Activated CD8-positive, alpha-beta T cell treated with anti-CD3 and anti-CD28 coated beads for 36 hours (primary cell): ENCODE measurements around the gene CRYL1. TPM values are rescaled to one million over a fixed set of nuclear protein-coding genes. Genes with fewer than 3 reads are reported as not detected.

Source experiments
- ATAC-seq: fragments of 200-7000 bp; cut with Tn5 transposase; one replicate; pipeline ENCODE4 v1.10.0; 2021; ENCODE audit warnings: mild to moderate bottlenecking, moderate library complexity
- CTCF ChIA-PET: fragments of 350-600 bp; sonication (Branson Sonifier 250); formaldehyde crosslinking; loops from one replicate; lab custom pipeline; 2021; ENCODE audit warnings: antibody characterized with exemption; lab: Charles Lee
- POLR2A ChIA-PET: fragments of 350-600 bp; sonication (Branson Sonifier 250); formaldehyde crosslinking; loops from one replicate; lab custom pipeline; 2021; ENCODE audit warnings: antibody characterized with exemption; lab: Charles Lee
- DNase-seq: peaks from one replicate; pipeline ENCODE4 v3.0.0-alpha.2; 2020
- H3K27ac Mint-ChIP-seq: one replicate; pipeline ENCODE4 v1.8.0; 2021; ENCODE audit warnings: mild to moderate bottlenecking, mixed read lengths
- H3K27me3 Mint-ChIP-seq: one replicate; pipeline ENCODE4 v1.8.0; 2021; ENCODE audit warnings: mixed read lengths
- H3K36me3 Mint-ChIP-seq: one replicate; pipeline ENCODE4 v1.8.0; 2021; ENCODE audit warnings: low read depth, mixed read lengths
- H3K4me1 Mint-ChIP-seq: one replicate; pipeline ENCODE4 v1.8.0; 2021; ENCODE audit warnings: low read depth, mixed read lengths
- H3K4me3 Mint-ChIP-seq: one replicate; pipeline ENCODE4 v1.8.0; 2021; ENCODE audit warnings: mild to moderate bottlenecking, moderate library complexity, mixed read lengths
- H3K9me3 Mint-ChIP-seq: one replicate; pipeline ENCODE4 v1.8.0; 2021; ENCODE audit warnings: mixed read lengths
- CTCF ChIP-seq: fragments of 200-600 bp; IDR thresholded peaks from one replicate; pipeline ENCODE4 v1.8.0; 2022; ENCODE audit warnings: antibody characterized with exemption, mild to moderate bottlenecking
- intact Hi-C: fragments of 100-400 bp; cut with micrococcal nuclease; formaldehyde crosslinking; loops from one replicate; pipeline ENCODE4 v1.10.0; 2022
- total RNA-seq, 2 experiments: library from RNA; stranded (reverse); gene quantifications; one replicate each; pipeline ENCODE4 v1.2.3, GENCODE V29; 2021

Gene CRYL1
- total RNA-seq, 2 experiments from 2014 or later: 8.5 to 9.4 TPM

- ChIA-PET CTCF (no interaction called here), POLR2A (interaction anchor here (0.5 kb wide), 1 partner anchor 222 kb away, joined by 3 read pairs; no protein-coding TSS in a partner anchor)
- peaks cover 8% of the 10 kb centered on the region for H3K36me3 Mint-ChIP-seq
- H3K9me3 Mint-ChIP-seq: no peaks in the 10 kb centered on the region
- H3K27me3 Mint-ChIP-seq: no peaks in the 10 kb centered on the region
- no peak overlapping the region for H3K27ac Mint-ChIP-seq
- DNase-seq (no peak), ATAC-seq (no peak)
- intact Hi-C loops: no loop called here
- no peak for TF ChIP-seq CTCF
- H3K4me1 Mint-ChIP-seq: peaks cover 60% of the 10 kb centered on the region
- no peak overlapping the region for H3K4me3 Mint-ChIP-seq
Measured at GRCh38 chr13:20424559-20424852, 101.2 kb downstream of the CRYL1 start.

GRCh38 chr13:20422362-20422761 lies 103.3 kb downstream of the CRYL1 start:
- no peak for ATAC-seq
- no peak overlapping the region for H3K27ac Mint-ChIP-seq

DNA sequence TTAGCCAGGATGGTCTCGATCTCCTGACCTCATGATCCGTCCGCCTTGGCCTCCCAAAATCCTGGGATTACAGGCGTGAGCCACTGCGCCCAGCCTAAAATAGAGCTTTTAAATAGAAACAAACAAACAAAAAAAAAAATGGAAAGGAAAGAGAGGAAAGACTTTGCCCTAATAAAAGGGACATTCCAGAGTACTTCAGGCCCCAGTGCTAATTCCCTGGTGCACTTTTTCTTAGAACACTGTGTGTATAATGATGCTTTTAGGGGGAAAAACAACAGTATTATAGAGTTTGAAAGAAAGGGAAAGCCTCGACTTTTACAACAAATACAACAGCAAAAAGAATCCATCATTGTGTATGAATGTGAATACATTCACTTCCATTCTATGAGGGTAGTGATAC lies 104.7 kb downstream of the CRYL1 start:
- intact Hi-C loops: loop anchor here (2.0 kb wide), 1 partner anchor 56 kb away; no protein-coding TSS in a partner anchor
- no peak for DNase-seq
- no peak for ATAC-seq
- Mint-ChIP-seq H3K27ac (peak overlapping the region; percentile 54), H3K4me3 (no peak overlapping the region), H3K9me3 (peaks cover 9% of the 10 kb centered on the region), H3K27me3 (peaks cover 1% of the 10 kb centered on the region), H3K36me3 (peaks cover 20% of the 10 kb centered on the region), H3K4me1 (peaks cover 52% of the 10 kb centered on the region)
- POLR2A ChIA-PET: interaction anchor here (1.5 kb wide), 1 partner anchor 9 kb away, joined by 6 read pairs; no protein-coding TSS in a partner anchor
- TF ChIP-seq CTCF: no peak
- CTCF ChIA-PET: interaction anchor here (1.0 kb wide), 1 partner anchor 55 kb away, joined by 3 read pairs; no protein-coding TSS in a partner anchor

More at GRCh38 chr13:20422362-20422761, 103.3 kb downstream of the CRYL1 start:
- peaks cover 63% of the 10 kb centered on the region for H3K4me1 Mint-ChIP-seq
- ChIA-PET POLR2A (no interaction called here), CTCF (no interaction called here)
- no peak for TF ChIP-seq CTCF
- intact Hi-C loops: no loop called here
- DNase-seq: no peak
- peaks cover 25% of the 10 kb centered on the region for H3K36me3 Mint-ChIP-seq
- peaks cover 1% of the 10 kb centered on the region for H3K27me3 Mint-ChIP-seq
- H3K4me3 Mint-ChIP-seq: no peak overlapping the region
- H3K9me3 Mint-ChIP-seq: peaks cover 9% of the 10 kb centered on the region

GRCh38 chr13:20418953-20419352 lies 106.7 kb downstream of the CRYL1 start:
- no peak for DNase-seq
- Mint-ChIP-seq H3K36me3 (peaks cover 22% of the 10 kb centered on the region), H3K4me1 (peaks cover 43% of the 10 kb centered on the region), H3K9me3 (peaks cover 11% of the 10 kb centered on the region), H3K27me3 (peaks cover 1% of the 10 kb centered on the region), H3K4me3 (no peak overlapping the region), H3K27ac (peak overlapping the region; percentile 20)
- ChIA-PET CTCF (no interaction called here), POLR2A (no interaction called here)
- intact Hi-C loops: loop anchor here (10.0 kb wide), 1 partner anchor 224 kb away; the partner anchor contains the start of gene GJB2
- no peak for ATAC-seq
- no peak for TF ChIP-seq CTCF

DNA sequence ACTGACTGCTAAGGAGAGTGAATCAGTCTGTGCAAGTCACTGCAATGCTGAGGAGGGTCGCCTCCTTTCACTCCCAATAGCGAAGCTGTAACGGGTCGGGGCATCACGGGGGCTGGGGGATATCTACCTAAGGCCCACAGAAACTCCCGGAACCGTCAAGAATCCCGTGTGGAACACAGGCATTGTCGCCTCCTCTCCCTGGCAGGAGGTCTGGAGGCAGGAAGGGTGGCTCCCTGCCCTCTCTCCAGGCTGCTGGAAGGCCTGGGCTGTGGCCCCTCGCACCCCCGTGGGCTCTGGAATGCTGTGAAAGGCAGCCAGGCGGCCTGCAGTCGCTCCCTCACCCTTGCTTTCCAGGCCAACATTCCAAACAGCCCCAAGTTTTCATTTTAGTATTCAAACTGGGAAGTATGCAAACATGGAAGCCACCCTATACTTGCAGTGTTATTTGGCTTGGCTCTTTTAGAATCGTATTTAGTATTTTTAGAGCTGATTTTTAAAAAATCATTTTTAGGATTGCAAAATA lies 109.4 kb downstream of the CRYL1 start:
- ChIA-PET CTCF (interaction anchor here (1.3 kb wide), 2 partner anchors 40 to 77 kb away, joined by 3 to 4 read pairs; no protein-coding TSS in a partner anchor), POLR2A (no interaction called here)
- intact Hi-C loops: loop anchor here (10.0 kb wide), 1 partner anchor 221 kb away; the partner anchor contains the start of gene GJB2
- Mint-ChIP-seq H3K4me1 (peaks cover 51% of the 10 kb centered on the region), H3K27me3 (peaks cover 1% of the 10 kb centered on the region), H3K36me3 (peaks cover 22% of the 10 kb centered on the region), H3K4me3 (no peak overlapping the region), H3K27ac (no peak overlapping the region), H3K9me3 (peaks cover 15% of the 10 kb centered on the region)
- ATAC-seq: no peak
- TF ChIP-seq CTCF: no peak
- DNase-seq: no peak
